Measurements from ENCODE around the gene RREB1. TPM values are rescaled to one million over a fixed set of nuclear protein-coding genes. Genes with fewer than 3 reads are reported as not detected.
A peak's percentile ranks its signal among the peaks of the same experiment; 100 is the strongest.

Gene RREB1
- total RNA-seq, 1 experiment from 2014 or later: 51.1 TPM

DNA sequence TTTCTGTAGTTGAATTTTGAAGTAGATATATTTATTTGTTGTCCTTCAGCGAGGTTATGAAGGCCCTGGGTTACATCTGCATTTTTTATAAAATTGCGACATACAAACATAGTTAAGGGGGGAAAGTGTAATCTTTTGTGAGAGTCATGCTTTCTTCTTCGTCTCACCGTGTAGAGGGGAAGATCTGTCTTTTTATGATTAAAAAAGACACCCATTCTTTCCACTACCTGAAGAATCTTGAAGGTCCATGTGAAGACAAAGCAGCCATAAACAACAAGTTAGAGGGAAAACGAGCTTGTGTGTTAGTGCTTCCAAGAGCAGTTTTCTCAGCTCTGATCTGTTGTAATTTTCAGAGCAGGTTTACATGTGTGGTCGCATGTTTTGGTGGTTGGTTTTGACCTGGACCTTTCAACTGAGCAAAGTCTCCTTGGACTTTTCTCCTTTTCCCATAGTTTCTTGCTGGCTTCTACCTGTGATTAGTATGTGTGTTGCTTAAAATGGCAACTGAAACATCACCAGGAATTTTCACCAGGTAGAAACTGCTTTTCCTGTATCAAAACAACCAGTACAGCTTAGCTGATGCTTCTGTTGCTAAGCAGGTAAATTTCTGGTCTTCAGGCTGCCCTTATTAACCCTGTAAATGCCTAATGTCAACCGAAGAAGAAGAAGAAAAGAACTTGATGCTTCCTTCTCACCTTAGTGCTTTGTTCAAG, 37.3 kb downstream of the RREB1 start:
- Histone ChIP-seq H3K4me3 (ENCODE audit: low read depth, low read length) (peak overlapping the region; percentile 28; the same call in 1 of the 2 replicates), H3K4me1 (peaks cover 44% of the 10 kb centered on the region), H3K27me3 (replicated peaks; ENCODE audit: control insufficient read depth, insufficient read depth, low read length) (no peaks in the 10 kb centered on the region), H3K9me3 (no peaks in the 10 kb centered on the region), H3K36me3 (ENCODE audit: control insufficient read depth, insufficient read depth, low read length) (no peaks in the 10 kb centered on the region; the same call in 1 of the 2 replicates)
- Mint-ChIP-seq H3K36me3 (ENCODE audit: insufficient read depth, unreplicated experiment) (no peaks in the 10 kb centered on the region), H3K4me3 (ENCODE audit: unreplicated experiment) (peak overlapping the region; percentile 71), H3K27me3 (ENCODE audit: insufficient read depth, unreplicated experiment) (no peaks in the 10 kb centered on the region), H3K4me1 (ENCODE audit: low read depth, unreplicated experiment) (peaks cover 44% of the 10 kb centered on the region), H3K27ac (ENCODE audit: unreplicated experiment) (peak overlapping the region; percentile 79), H3K9me3 (ENCODE audit: unreplicated experiment) (no peaks in the 10 kb centered on the region)
- DNase-seq: peak in 1 of 2 experiments; percentile 46
- intact Hi-C loops (cut with micrococcal nuclease; ENCODE audit: unreplicated experiment): loop anchor here (2.0 kb wide), 1 partner anchor 98 kb away; no protein-coding TSS in a partner anchor
- ChIA-PET CTCF (no interaction called here), POLR2A (no interaction called here)
- TF ChIP-seq, protein P1, sequence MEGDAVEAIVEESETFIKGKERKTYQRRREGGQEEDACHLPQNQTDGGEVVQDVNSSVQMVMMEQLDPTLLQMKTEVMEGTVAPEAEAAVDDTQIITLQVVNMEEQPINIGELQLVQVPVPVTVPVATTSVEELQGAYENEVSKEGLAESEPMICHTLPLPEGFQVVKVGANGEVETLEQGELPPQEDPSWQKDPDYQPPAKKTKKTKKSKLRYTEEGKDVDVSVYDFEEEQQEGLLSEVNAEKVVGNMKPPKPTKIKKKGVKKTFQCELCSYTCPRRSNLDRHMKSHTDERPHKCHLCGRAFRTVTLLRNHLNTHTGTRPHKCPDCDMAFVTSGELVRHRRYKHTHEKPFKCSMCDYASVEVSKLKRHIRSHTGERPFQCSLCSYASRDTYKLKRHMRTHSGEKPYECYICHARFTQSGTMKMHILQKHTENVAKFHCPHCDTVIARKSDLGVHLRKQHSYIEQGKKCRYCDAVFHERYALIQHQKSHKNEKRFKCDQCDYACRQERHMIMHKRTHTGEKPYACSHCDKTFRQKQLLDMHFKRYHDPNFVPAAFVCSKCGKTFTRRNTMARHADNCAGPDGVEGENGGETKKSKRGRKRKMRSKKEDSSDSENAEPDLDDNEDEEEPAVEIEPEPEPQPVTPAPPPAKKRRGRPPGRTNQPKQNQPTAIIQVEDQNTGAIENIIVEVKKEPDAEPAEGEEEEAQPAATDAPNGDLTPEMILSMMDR (IDR thresholded peaks at IDR 0.05; ENCODE audit: insufficient read depth in 1 of 2, low read depth in 1 of 2, low read length in 1 of 2, severe bottlenecking in 1 of 2, unreplicated experiment in 1 of 2): no peak
- BruUV-seq (replicated peaks): no TSS peak

DNA sequence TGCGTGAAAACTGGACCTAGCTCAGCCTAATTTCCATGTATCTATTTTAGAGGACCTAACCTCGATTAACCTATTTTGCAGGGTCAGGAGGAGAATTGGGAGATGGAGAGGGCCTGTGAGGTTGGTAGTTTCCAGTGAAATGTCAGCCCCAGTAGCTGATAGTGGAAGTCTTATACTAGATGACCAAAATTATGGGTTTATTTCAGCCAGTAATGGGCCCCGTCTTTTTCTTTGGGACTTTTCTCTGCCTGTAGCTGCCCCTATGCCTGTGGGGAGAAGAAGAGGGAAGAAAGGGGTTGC, 37.8 kb downstream of the RREB1 start:
- peaks cover 48% of the 10 kb centered on the region for H3K4me1 Mint-ChIP-seq (ENCODE audit: low read depth, unreplicated experiment)
- no peaks in the 10 kb centered on the region for H3K27me3 ChIP-seq (replicated peaks; ENCODE audit: control insufficient read depth, insufficient read depth, low read length)
- H3K4me1 ChIP-seq: peaks cover 42% of the 10 kb centered on the region
- H3K4me3 Mint-ChIP-seq (ENCODE audit: unreplicated experiment): peak overlapping the region; percentile 71
- no peaks in the 10 kb centered on the region for H3K9me3 ChIP-seq
- ChIA-PET CTCF (no interaction called here), POLR2A (no interaction called here)
- no TSS peak for BruUV-seq (replicated peaks)
- peak overlapping the region; percentile 28 for H3K4me3 ChIP-seq (ENCODE audit: low read depth, low read length)
- intact Hi-C loops (cut with micrococcal nuclease; ENCODE audit: unreplicated experiment): loop anchor here (2.0 kb wide), 1 partner anchor 97 kb away; no protein-coding TSS in a partner anchor
- H3K27ac Mint-ChIP-seq (ENCODE audit: unreplicated experiment): peak overlapping the region; percentile 79
- no peaks in the 10 kb centered on the region for H3K27me3 Mint-ChIP-seq (ENCODE audit: insufficient read depth, unreplicated experiment)
- H3K36me3 ChIP-seq (ENCODE audit: control insufficient read depth, insufficient read depth, low read length): no peaks in the 10 kb centered on the region; the same call in 1 of the 2 replicates
- DNase-seq: no peak
- H3K9me3 Mint-ChIP-seq (ENCODE audit: unreplicated experiment): no peaks in the 10 kb centered on the region
- H3K36me3 Mint-ChIP-seq (ENCODE audit: insufficient read depth, unreplicated experiment): no peaks in the 10 kb centered on the region
- TF ChIP-seq, protein P1 (IDR thresholded peaks at IDR 0.05; ENCODE audit: insufficient read depth in 1 of 2, low read depth in 1 of 2, low read length in 1 of 2, severe bottlenecking in 1 of 2, unreplicated experiment in 1 of 2): no peak

DNA sequence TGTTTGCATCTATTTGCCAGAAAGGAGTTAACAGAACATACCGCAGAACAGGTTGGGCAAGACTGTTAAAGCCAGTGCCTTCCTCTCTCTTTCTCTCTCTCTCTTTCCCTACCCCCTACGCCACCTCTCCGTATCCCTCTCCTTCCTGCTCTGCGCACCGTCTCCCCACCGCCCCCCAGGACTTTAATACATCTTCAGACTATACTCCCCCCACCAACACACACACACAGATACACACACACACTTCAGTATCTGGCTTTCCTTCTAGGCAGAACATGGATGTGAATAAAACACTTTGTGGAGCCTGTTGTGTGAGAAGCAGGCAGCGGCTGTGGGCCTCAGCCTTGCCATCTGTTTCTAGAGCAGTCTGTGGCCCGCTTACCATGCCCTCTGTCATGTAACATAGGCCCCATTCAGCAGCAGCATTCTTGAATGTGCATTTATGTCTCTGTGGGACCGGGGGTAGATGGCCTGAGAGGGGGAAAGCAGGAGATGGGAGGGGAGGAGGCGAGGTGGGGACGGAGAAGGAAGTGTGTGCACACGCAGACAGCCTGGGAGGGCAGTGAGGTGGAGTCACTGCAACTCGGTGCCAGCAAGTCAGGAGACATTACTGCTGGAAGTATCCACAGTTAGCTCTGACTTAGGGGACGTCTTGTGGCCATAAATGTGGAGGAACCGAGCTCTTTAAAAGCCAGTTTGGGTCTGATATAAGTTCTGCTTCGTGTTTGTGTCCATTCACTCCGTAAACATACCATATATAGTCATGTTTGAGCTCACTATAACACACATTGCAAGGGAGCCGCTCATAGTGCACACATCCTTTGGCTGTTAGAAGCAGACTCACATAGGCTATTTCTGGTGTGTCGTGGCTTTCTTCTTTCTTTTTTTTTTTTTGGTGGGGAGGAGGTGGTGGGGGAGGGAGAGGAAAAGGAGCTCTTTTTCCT, 38.4 kb downstream of the RREB1 start:
- no TSS peak for BruUV-seq (replicated peaks)
- Mint-ChIP-seq H3K4me1 (ENCODE audit: low read depth, unreplicated experiment) (peaks cover 52% of the 10 kb centered on the region), H3K36me3 (ENCODE audit: insufficient read depth, unreplicated experiment) (no peaks in the 10 kb centered on the region), H3K9me3 (ENCODE audit: unreplicated experiment) (no peaks in the 10 kb centered on the region), H3K27ac (ENCODE audit: unreplicated experiment) (peak overlapping the region; percentile 79), H3K27me3 (ENCODE audit: insufficient read depth, unreplicated experiment) (no peaks in the 10 kb centered on the region), H3K4me3 (ENCODE audit: unreplicated experiment) (peak overlapping the region; percentile 71)
- DNase-seq: peak; percentile 59 to 75
- Histone ChIP-seq H3K9me3 (no peaks in the 10 kb centered on the region), H3K4me1 (peaks cover 45% of the 10 kb centered on the region), H3K27me3 (replicated peaks; ENCODE audit: control insufficient read depth, insufficient read depth, low read length) (no peaks in the 10 kb centered on the region), H3K36me3 (ENCODE audit: control insufficient read depth, insufficient read depth, low read length) (no peaks in the 10 kb centered on the region; the same call in 1 of the 2 replicates), H3K4me3 (ENCODE audit: low read depth, low read length) (peak overlapping the region; percentile 28)
- TF ChIP-seq, protein P1 (IDR thresholded peaks at IDR 0.05; ENCODE audit: insufficient read depth in 1 of 2, low read depth in 1 of 2, low read length in 1 of 2, severe bottlenecking in 1 of 2, unreplicated experiment in 1 of 2): no peak
- intact Hi-C loops (cut with micrococcal nuclease; ENCODE audit: unreplicated experiment): loop anchor here (2.0 kb wide), 1 partner anchor 97 kb away; no protein-coding TSS in a partner anchor
- ChIA-PET POLR2A (interaction anchor here (0.6 kb wide), 1 partner anchor 37 kb away, joined by 4 read pairs; no protein-coding TSS in a partner anchor), CTCF (interaction anchor here (0.7 kb wide), 3 partner anchors 33 to 79 kb away, joined by 3 to 6 read pairs (median 4); no protein-coding TSS in a partner anchor)

Measured in Caco-2 (cell line).